GM10248 (cell line): ENCODE results near the gene ADH6.

Source experiments
- CTCF ChIA-PET: fragments of 300-600 bp; sonication (Branson Sonifier 250); formaldehyde crosslinking; extraction: SDS; loops from one replicate; lab custom pipeline; 2021; ENCODE audit warnings: antibody characterized with exemption; lab: Yijun Ruan, JAX
- POLR2A ChIA-PET: fragments of 350-650 bp; sonication (Branson Sonifier 250); formaldehyde crosslinking; extraction: SDS; loops from one replicate; lab custom pipeline; 2020; ENCODE audit warnings: antibody characterized with exemption; lab: Yijun Ruan, JAX
- DNase-seq: peaks from one replicate; pipeline ENCODE4 v3.0.0; 2012; ENCODE audit errors: extremely low spot score
- CTCF ChIP-seq: IDR thresholded peaks from 2 replicates; pipeline ENCODE4 v1.5.1; 2012; ENCODE audit warnings: mild to moderate bottlenecking, low read depth; ENCODE audit errors: extremely low read depth, missing control alignments, control extremely low read depth

The ADH6 gene

GRCh38 chr4:99207911-99208718, 10.9 kb downstream of the ADH6 start:
- DNase-seq: no peak
- CTCF ChIA-PET: no interaction called here
- TF ChIP-seq CTCF: no peak
- POLR2A ChIA-PET: no interaction called here

GRCh38 chr4:99207069-99207743, 11.8 kb downstream of the ADH6 start:
- TF ChIP-seq CTCF: no peak
- CTCF ChIA-PET: no interaction called here
- no peak for DNase-seq
- POLR2A ChIA-PET: no interaction called here

DNA sequence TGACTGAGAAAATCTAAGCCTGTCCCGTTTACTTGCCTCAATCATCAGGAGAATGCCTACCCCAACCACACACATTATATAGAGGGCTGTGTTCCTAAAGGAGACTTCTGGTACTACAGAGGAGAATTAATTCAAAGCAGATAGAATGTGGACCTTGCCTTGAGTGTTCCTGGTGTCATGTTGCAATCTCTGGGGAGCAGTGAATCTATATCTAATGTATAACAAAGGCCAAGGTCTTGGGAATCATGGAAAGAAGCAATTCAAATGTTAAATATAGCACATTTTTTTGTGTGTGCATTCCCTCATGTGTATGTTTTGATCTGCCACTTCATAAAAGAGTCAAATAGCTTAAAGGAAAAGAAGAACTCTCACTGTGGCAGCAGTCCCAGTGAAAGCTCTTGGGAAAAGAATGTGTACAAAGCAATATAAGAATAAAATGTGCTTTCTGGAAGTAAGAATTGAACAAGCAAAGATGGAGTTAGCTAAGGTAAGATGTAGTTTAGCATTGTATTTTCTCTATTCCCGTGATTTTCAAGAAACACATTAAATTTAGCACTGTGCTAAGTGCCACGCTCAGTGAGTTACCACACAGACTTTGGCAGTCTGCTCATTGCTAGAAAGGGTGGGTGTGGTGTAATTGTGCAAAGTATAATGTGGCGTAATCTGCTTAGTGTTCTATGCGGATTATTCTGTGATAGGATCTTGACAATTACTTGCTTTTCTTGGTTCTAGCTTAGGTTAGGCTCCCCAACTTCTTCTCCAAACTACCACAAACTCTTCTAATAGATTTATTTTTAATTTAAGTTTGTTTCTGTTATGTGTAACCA, 13.7 kb downstream of the ADH6 start:
- DNase-seq: no peak
- POLR2A ChIA-PET: no interaction called here
- CTCF ChIA-PET: interaction anchor here (0.7 kb wide), 1 partner anchor 1641 kb away, joined by 3 read pairs; no protein-coding TSS in a partner anchor
- TF ChIP-seq CTCF: no peak

- POLR2A ChIA-PET: no interaction called here
- no peak for TF ChIP-seq CTCF
- DNase-seq: no peak
- CTCF ChIA-PET: interaction anchor here (1.1 kb wide), 1 partner anchor 23 kb away, joined by 5 read pairs; no protein-coding TSS in a partner anchor
Measured at GRCh38 chr4:99202536-99202935, 16.5 kb downstream of the ADH6 start.

GRCh38 chr4:99202094-99202493, 17.0 kb downstream of the ADH6 start:
- POLR2A ChIA-PET: no interaction called here
- CTCF ChIA-PET: interaction anchor here (1.1 kb wide), 1 partner anchor 22 kb away, joined by 5 read pairs; no protein-coding TSS in a partner anchor
- no peak for DNase-seq
- no peak for TF ChIP-seq CTCF

DNA sequence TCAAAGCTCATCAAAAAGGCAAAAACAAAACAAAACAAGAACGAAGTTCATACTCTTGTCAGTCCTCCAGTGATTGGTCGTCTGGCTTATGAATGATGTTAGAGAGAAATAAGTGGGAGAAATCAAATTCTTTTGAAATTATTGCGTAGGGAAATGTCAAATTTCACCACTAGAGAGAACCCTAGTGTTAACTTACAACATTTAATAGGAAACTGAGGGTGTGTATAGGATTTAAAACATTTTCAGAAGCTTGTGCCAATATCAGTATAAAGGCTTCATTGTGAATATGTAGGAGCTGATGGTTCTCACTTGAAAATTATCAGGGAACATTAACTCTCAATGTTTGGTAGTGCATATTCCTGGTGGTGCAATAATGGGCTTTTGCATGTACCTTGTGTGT, 17.4 kb downstream of the ADH6 start:
- TF ChIP-seq CTCF: no peak
- CTCF ChIA-PET: interaction anchor here (1.1 kb wide), 1 partner anchor 22 kb away, joined by 5 read pairs; no protein-coding TSS in a partner anchor
- POLR2A ChIA-PET: no interaction called here
- DNase-seq: no peak
